Ovary (tissue), 3 donors: ENCODE results near the gene GLT8D1.

Experiments used
- CTCF ChIP-seq, 3 donors: fragments of 450-650 bp in 2 of 3; fragments of 200-600 bp in 1 of 3; IDR thresholded peaks; one replicate each; pipeline versions ENCODE4 v1.5.1 to v1.8.0; 2016 to 2022; ENCODE audit warnings: antibody characterized with exemption in 3 of 3, mild to moderate bottlenecking in 1 of 3
- EP300 ChIP-seq: sonication (generic); formaldehyde crosslinking; IDR thresholded peaks from one replicate; pipeline ENCODE4 v1.6.1; 2017; ENCODE audit warnings: antibody characterized with exemption
- POLR2A ChIP-seq: fragments of 450-650 bp; IDR thresholded peaks from one replicate; pipeline ENCODE4 v1.6.1; 2017; ENCODE audit warnings: antibody characterized with exemption, mild to moderate bottlenecking, moderate library complexity
- donor health status: DM: no; HTN: no; CAD: no.

- TF ChIP-seq POLR2A (no peak), CTCF (IDR thresholded peaks at IDR 0.05) (no peak), EP300 (no peak)
Observed at GRCh38 chr3:52724511-52724910, 18.9 kb upstream of the GLT8D1 start.
